H9 (cell line): ENCODE results near the gene METTL23. TPM values are rescaled to one million over a fixed set of nuclear protein-coding genes. Genes with fewer than 3 reads are reported as not detected.

Source experiments
- DNase-seq: peaks from one replicate; pipeline ENCODE4 v3.0.0-alpha.2; 2017
- H2AFZ ChIP-seq: one replicate; pipeline ENCODE4 v1.6.1; 2013; ENCODE audit warnings: mild to moderate bottlenecking, low read length, control low read depth, moderate library complexity
- H2AK5ac ChIP-seq: 2 replicates; pipeline ENCODE4 v1.6.1; 2013; ENCODE audit warnings: low read length, control low read depth, mixed read lengths; ENCODE audit not compliant: insufficient read length
- H2BK120ac ChIP-seq: one replicate; pipeline ENCODE4 v1.6.1; 2013; ENCODE audit warnings: low read depth, mild to moderate bottlenecking, low read length, control low read depth, inconsistent platforms; ENCODE audit not compliant: poor library complexity, severe bottlenecking
- H2BK12ac ChIP-seq: 2 replicates; pipeline ENCODE4 v1.6.1; 2013; ENCODE audit warnings: low read length, control low read depth, mixed read lengths, low read depth; ENCODE audit not compliant: insufficient read length
- H2BK15ac ChIP-seq: 2 replicates; pipeline ENCODE4 v1.6.1; 2013; ENCODE audit warnings: low read depth, low read length, control low read depth
- H2BK20ac ChIP-seq: one replicate; pipeline ENCODE4 v1.6.1; 2013; ENCODE audit warnings: low read depth, mild to moderate bottlenecking, low read length, control low read depth, inconsistent platforms; ENCODE audit not compliant: poor library complexity, severe bottlenecking
- H2BK5ac ChIP-seq: 2 replicates; pipeline ENCODE4 v1.6.1; 2013; ENCODE audit warnings: low read length, control low read depth, mixed read lengths; ENCODE audit not compliant: insufficient read length
- H3K14ac ChIP-seq: 2 replicates; pipeline ENCODE4 v1.6.1; 2013; ENCODE audit warnings: low read length, control low read depth; ENCODE audit not compliant: insufficient read depth
- H3K18ac ChIP-seq: 2 replicates; pipeline ENCODE4 v1.6.1; 2013; ENCODE audit warnings: low read depth, mild to moderate bottlenecking, mixed read lengths, low read length, control low read depth; ENCODE audit not compliant: insufficient read length
- H3K23ac ChIP-seq: 2 replicates; pipeline ENCODE4 v1.6.1; 2013; ENCODE audit warnings: low read length, control low read depth, mixed read lengths, low read depth; ENCODE audit not compliant: insufficient read length
- H3K23me2 ChIP-seq: 2 replicates; pipeline ENCODE4 v1.6.1; 2013; ENCODE audit warnings: low read depth, mild to moderate bottlenecking, mixed read lengths, low read length, control low read depth; ENCODE audit not compliant: insufficient read length, poor library complexity, severe bottlenecking
- H3K27ac ChIP-seq: 2 replicates; pipeline ENCODE4 v1.5.1; 2013; ENCODE audit warnings: low read length, control low read depth, mixed read lengths, low read depth; ENCODE audit not compliant: insufficient read length
- H3K27me3 ChIP-seq: 2 replicates; pipeline ENCODE4 v1.6.1; 2013; ENCODE audit warnings: low read length, control low read depth, inconsistent platforms; ENCODE audit not compliant: insufficient read depth
- H3K4ac ChIP-seq: 2 replicates; pipeline ENCODE4 v1.6.1; 2013; ENCODE audit warnings: low read depth, mild to moderate bottlenecking, control low read depth, inconsistent platforms, low read length, moderate library complexity
- H3K4me1 ChIP-seq: 2 replicates; pipeline ENCODE4 v1.6.1; 2013; ENCODE audit warnings: low read length, control low read depth, inconsistent platforms; ENCODE audit not compliant: insufficient read depth
- H3K4me2 ChIP-seq: 2 replicates; pipeline ENCODE4 v1.6.1; 2013; ENCODE audit warnings: low read length, control low read depth, mixed read lengths; ENCODE audit not compliant: insufficient read length, insufficient read depth
- H3K56ac ChIP-seq: 2 replicates; pipeline ENCODE4 v1.6.1; 2013; ENCODE audit warnings: low read depth, mild to moderate bottlenecking, mixed read lengths, low read length, control low read depth; ENCODE audit not compliant: insufficient read length
- H3K79me1 ChIP-seq: 2 replicates; pipeline ENCODE4 v1.6.1; 2013; ENCODE audit warnings: low read depth, mild to moderate bottlenecking, moderate library complexity, low read length, control low read depth, inconsistent platforms; ENCODE audit not compliant: insufficient read depth, poor library complexity, severe bottlenecking
- H3K79me2 ChIP-seq: 2 replicates; pipeline ENCODE4 v1.6.1; 2013; ENCODE audit warnings: low read length, control low read depth, inconsistent platforms; ENCODE audit not compliant: insufficient read depth
- H3K9ac ChIP-seq: 2 replicates; pipeline ENCODE4 v1.6.1; 2013; ENCODE audit warnings: low read length, control low read depth, mixed read lengths; ENCODE audit not compliant: insufficient read length; ENCODE audit errors: extremely low read depth
- H3K9me3 ChIP-seq: one replicate; pipeline ENCODE4 v1.6.1; 2013; ENCODE audit warnings: low read depth, low read length, inconsistent platforms; ENCODE audit not compliant: control insufficient read depth
- H3T11ph ChIP-seq: one replicate; pipeline ENCODE4 v1.6.1; 2013; ENCODE audit warnings: mild to moderate bottlenecking, low read length, control low read depth, inconsistent platforms
- H4K20me1 ChIP-seq: one replicate; pipeline ENCODE4 v1.6.1; 2013; ENCODE audit not compliant: control insufficient read depth, insufficient read length, insufficient read depth
- H4K5ac ChIP-seq: 2 replicates; pipeline ENCODE4 v1.6.1; 2013; ENCODE audit warnings: low read depth, mild to moderate bottlenecking, mixed read lengths, low read length, control low read depth; ENCODE audit not compliant: insufficient read length
- H4K8ac ChIP-seq: replicated peaks from 2 replicates; pipeline ENCODE4 v1.6.1; 2013; ENCODE audit warnings: low read length, control low read depth, mixed read lengths, low read depth; ENCODE audit not compliant: insufficient read length
- H4K91ac ChIP-seq: 2 replicates; pipeline ENCODE4 v1.6.1; 2013; ENCODE audit warnings: low read depth, mild to moderate bottlenecking, moderate library complexity, mixed read lengths, low read length, control low read depth; ENCODE audit not compliant: insufficient read length
- H3K27ac Mint-ChIP-seq, 3 experiments: 2 replicates in 2 of 3; 3 replicates in 1 of 3; pipeline ENCODE4 v1.8.0; 2020 to 2021; ENCODE audit warnings: mixed read lengths in 3 of 3, mild to moderate bottlenecking in 1 of 3, moderate library complexity in 1 of 3
- H3K27me3 Mint-ChIP-seq: 2 replicates; pipeline ENCODE4 v1.8.0; 2021; ENCODE audit warnings: low read depth, mild to moderate bottlenecking, moderate library complexity, mixed read lengths
- H3K36me3 Mint-ChIP-seq, 3 experiments: 2 replicates in 2 of 3; 3 replicates in 1 of 3; pipeline ENCODE4 v1.8.0; 2020 to 2021; ENCODE audit warnings: low read depth in 3 of 3, mixed read lengths in 3 of 3; ENCODE audit not compliant: insufficient read depth in 1 of 3
- H3K4me1 Mint-ChIP-seq, 2 experiments: 2 replicates each; pipeline ENCODE4 v1.8.0; 2020; ENCODE audit warnings: mixed read lengths in 2 of 2
- H3K4me3 Mint-ChIP-seq, 2 experiments: 2 replicates in 1 of 2; 3 replicates in 1 of 2; pipeline ENCODE4 v1.8.0; 2020 to 2021; ENCODE audit warnings: mild to moderate bottlenecking in 2 of 2, mixed read lengths in 2 of 2, moderate library complexity in 1 of 2
- H3K9me3 Mint-ChIP-seq, 2 experiments: 2 replicates in 1 of 2; 3 replicates in 1 of 2; pipeline ENCODE4 v1.8.0; 2020; ENCODE audit warnings: mild to moderate bottlenecking in 2 of 2, mixed read lengths in 2 of 2, moderate library complexity in 1 of 2
- WGBS: extraction: QIAGEN DNeasy Blood & Tissue Kit; methylation state at CpG from one replicate; pipeline ENCODE4 v1.1.7; 2013; ENCODE audit warnings: missing lambda C conversion rate, low lambda C conversion rate, mixed read lengths; ENCODE audit not compliant: insufficient read length; ENCODE audit errors: extremely low coverage; 5-methylcytosine and 5-hydroxymethylcytosine counted together
- total RNA-seq: library from RNA; stranded (reverse); gene quantifications from 2 replicates; pipeline ENCODE4 v1.2.1, GENCODE V29; 2021
- TF ChIP-seq, protein P1 (sequence below): fragments of 200-600 bp; sonication (generic); conservative IDR thresholded peaks from 3 replicates; pipeline ENCODE4 v1.8.0; 2021; ENCODE audit warnings: antibody characterized with exemption, mild to moderate bottlenecking

Gene METTL23
- total RNA-seq, 1 experiment from 2014 or later: 29.9 TPM

DNA sequence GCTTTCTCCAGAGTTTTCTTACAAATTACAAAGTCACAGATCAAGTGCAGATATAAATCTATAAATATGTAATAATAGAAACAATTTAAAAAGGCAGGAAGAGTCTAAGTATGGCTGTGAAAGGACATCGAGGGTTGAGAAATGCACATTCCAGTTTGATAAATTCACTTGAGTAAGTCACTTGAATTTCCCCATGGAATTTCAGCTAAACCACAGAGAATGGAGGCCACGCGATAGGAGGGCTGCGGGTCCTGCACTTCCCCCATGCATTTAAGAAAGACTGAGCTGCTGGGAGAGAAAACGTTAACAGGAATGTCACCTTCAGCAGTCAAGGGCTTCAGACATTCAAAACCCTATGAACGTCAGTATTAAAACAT lies 9.8 kb upstream of the METTL23 start:
- TF ChIP-seq, protein P1, sequence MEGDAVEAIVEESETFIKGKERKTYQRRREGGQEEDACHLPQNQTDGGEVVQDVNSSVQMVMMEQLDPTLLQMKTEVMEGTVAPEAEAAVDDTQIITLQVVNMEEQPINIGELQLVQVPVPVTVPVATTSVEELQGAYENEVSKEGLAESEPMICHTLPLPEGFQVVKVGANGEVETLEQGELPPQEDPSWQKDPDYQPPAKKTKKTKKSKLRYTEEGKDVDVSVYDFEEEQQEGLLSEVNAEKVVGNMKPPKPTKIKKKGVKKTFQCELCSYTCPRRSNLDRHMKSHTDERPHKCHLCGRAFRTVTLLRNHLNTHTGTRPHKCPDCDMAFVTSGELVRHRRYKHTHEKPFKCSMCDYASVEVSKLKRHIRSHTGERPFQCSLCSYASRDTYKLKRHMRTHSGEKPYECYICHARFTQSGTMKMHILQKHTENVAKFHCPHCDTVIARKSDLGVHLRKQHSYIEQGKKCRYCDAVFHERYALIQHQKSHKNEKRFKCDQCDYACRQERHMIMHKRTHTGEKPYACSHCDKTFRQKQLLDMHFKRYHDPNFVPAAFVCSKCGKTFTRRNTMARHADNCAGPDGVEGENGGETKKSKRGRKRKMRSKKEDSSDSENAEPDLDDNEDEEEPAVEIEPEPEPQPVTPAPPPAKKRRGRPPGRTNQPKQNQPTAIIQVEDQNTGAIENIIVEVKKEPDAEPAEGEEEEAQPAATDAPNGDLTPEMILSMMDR: no peak
- H4K8ac ChIP-seq: no peak overlapping the region
- no peak overlapping the region for H3K23ac ChIP-seq
- H3K79me1 ChIP-seq: no peaks in the 10 kb centered on the region
- Mint-ChIP-seq H3K4me3 (no peak overlapping the region), H3K27me3 (no peaks in the 10 kb centered on the region), H3K36me3 (peaks cover 22 to 62% (median 62%) of the 10 kb centered on the region in 3 experiments; a peak in 6 of 7 replicates), H3K27ac (no peak overlapping the region), H3K4me1 (peaks cover 0 to 3% of the 10 kb centered on the region in 2 experiments; a peak in 1 of 4 replicates), H3K9me3 (no peaks in the 10 kb centered on the region)
- no peak overlapping the region for H4K91ac ChIP-seq
- H3K79me2 ChIP-seq: no peaks in the 10 kb centered on the region
- H3K56ac ChIP-seq: no peak overlapping the region
- no peaks in the 10 kb centered on the region for H3K9me3 ChIP-seq
- H3T11ph ChIP-seq: no peak overlapping the region
- DNase-seq: no peak
- no peaks in the 10 kb centered on the region for H3K4me1 ChIP-seq
- no peak overlapping the region for H3K4ac ChIP-seq
- no peak overlapping the region for H2BK20ac ChIP-seq
- no peak overlapping the region for H2BK15ac ChIP-seq
- H3K14ac ChIP-seq: no peak overlapping the region
- no peak overlapping the region for H3K4me2 ChIP-seq
- no peak overlapping the region for H3K9ac ChIP-seq
- WGBS: no CpG with 5 or more reads among the region's 6 CpGs
- H3K23me2 ChIP-seq: no peaks in the 10 kb centered on the region
- no peak overlapping the region for H3K18ac ChIP-seq
- no peak overlapping the region for H3K27ac ChIP-seq
- no peak overlapping the region for H2BK12ac ChIP-seq
- no peaks in the 10 kb centered on the region for H4K20me1 ChIP-seq
- no peak overlapping the region for H4K5ac ChIP-seq
- H2AK5ac ChIP-seq: no peak overlapping the region
- no peak overlapping the region for H2BK5ac ChIP-seq
- no peaks in the 10 kb centered on the region for H3K27me3 ChIP-seq
- H2BK120ac ChIP-seq: no peak overlapping the region
- H2AFZ ChIP-seq: no peak overlapping the region
